HepG2 (cell line): ENCODE measurements around the gene ANKRD44. TPM values are rescaled to one million over a fixed set of nuclear protein-coding genes. Genes with fewer than 3 reads are reported as not detected.
A peak's percentile ranks its signal among the peaks of the same experiment; 100 is the strongest.

Source experiments
- FOXP1 ChIP-seq, 2 experiments: fragments of 450-650 bp in 1 of 2; IDR thresholded peaks; 2 replicates each; pipeline ENCODE4 v1.6.1; 2017 to 2018; ENCODE audit warnings: antibody characterized with exemption in 1 of 2
- HNRNPUL1 ChIP-seq: fragments of 200-400 bp; formaldehyde crosslinking; IDR thresholded peaks from 2 replicates; pipeline ENCODE4 v1.6.1; 2017; ENCODE audit warnings: low read depth, mild to moderate bottlenecking, low read length, moderate library complexity
- ISX ChIP-seq: sonication (generic); formaldehyde crosslinking; conservative IDR thresholded peaks from 2 replicates; pipeline ENCODE4 v1.5.0; 2020; ENCODE audit warnings: missing genetic modification reagents
- KAT2B ChIP-seq: fragments of 150-350 bp; IDR thresholded peaks from 2 replicates; pipeline ENCODE4 v1.6.1; 2014; ENCODE audit warnings: low read depth, low read length, borderline replicate concordance
- KLF12 ChIP-seq: sonication (generic); formaldehyde crosslinking; IDR thresholded peaks from 2 replicates; pipeline ENCODE4 v1.4.0; 2020; ENCODE audit warnings: missing genetic modification reagents, borderline replicate concordance
- MED8 ChIP-seq: sonication (generic); formaldehyde crosslinking; IDR thresholded peaks from 2 replicates; pipeline ENCODE4 v1.8.1; 2023; ENCODE audit warnings: mild to moderate bottlenecking, missing genetic modification reagents; ENCODE audit not compliant: insufficient replicate concordance
- NBN ChIP-seq: fragments of 450-650 bp; conservative IDR thresholded peaks from 2 replicates; pipeline ENCODE4 v1.6.1; 2017
- PCBP1 ChIP-seq: fragments of 200-400 bp; formaldehyde crosslinking; IDR thresholded peaks from 2 replicates; pipeline ENCODE4 v1.6.1; 2017; ENCODE audit warnings: mild to moderate bottlenecking, low read depth, low read length, borderline replicate concordance
- PITX1 ChIP-seq: sonication (generic); formaldehyde crosslinking; IDR thresholded peaks from 2 replicates; pipeline ENCODE4 v1.5.1; 2020; ENCODE audit warnings: mild to moderate bottlenecking, missing genetic modification reagents
- PRMT3 ChIP-seq: sonication (generic); formaldehyde crosslinking; IDR thresholded peaks from 2 replicates; pipeline ENCODE4 v1.8.1; 2022; ENCODE audit warnings: low read depth, mild to moderate bottlenecking, moderate library complexity, missing genetic modification reagents, borderline replicate concordance
- ZFP36 ChIP-seq: fragments of 150-350 bp; IDR thresholded peaks from 2 replicates; pipeline ENCODE4 v1.6.1; 2018; ENCODE audit warnings: borderline replicate concordance, low read length, low read depth; ENCODE audit not compliant: partially characterized antibody
- ZNF33A ChIP-seq: sonication (generic); formaldehyde crosslinking; IDR thresholded peaks from 2 replicates; pipeline ENCODE4 v1.5.1; 2020; ENCODE audit warnings: missing genetic modification reagents, mild to moderate bottlenecking, moderate library complexity, borderline replicate concordance
- ZNF383 ChIP-seq: sonication (generic); formaldehyde crosslinking; IDR thresholded peaks from 2 replicates; pipeline ENCODE4 v1.4.0; 2020; ENCODE audit warnings: missing genetic modification reagents, mild to moderate bottlenecking, borderline replicate concordance
- ZNF530 ChIP-seq: sonication (generic); formaldehyde crosslinking; IDR thresholded peaks from 2 replicates; pipeline ENCODE4 v1.5.0; 2020; ENCODE audit warnings: low read depth, mild to moderate bottlenecking, missing genetic modification reagents
- ZSCAN31 ChIP-seq: sonication (generic); formaldehyde crosslinking; IDR thresholded peaks from 2 replicates; pipeline ENCODE4 v1.5.0; 2020; ENCODE audit warnings: low read depth, mild to moderate bottlenecking, missing genetic modification reagents
- polyA plus RNA-seq, 8 experiments: library from polyadenylated mRNA; depleted of rRNA in 3 of 8; stranded (reverse) in 7 of 8; unstranded in 1 of 8; fragments of >200 nt; fragmentation: Illumina TruSeq in 4 of 8; extraction: Trizol in 4 of 8; gene quantifications; 2 replicates each; pipeline versions ENCODE4 v1.2.1 to v1.2.3, GENCODE V29; 2011 to 2016; ENCODE audit warnings: low read depth in 4 of 8, missing spikeins in 1 of 8, mixed read lengths in 1 of 8; ENCODE audit not compliant: insufficient read depth in 1 of 8
- total RNA-seq, 5 experiments: library from RNA; depleted of rRNA; stranded (reverse); fragments of >200 nt; fragmentation: Illumina TruSeq; extraction: Trizol; gene quantifications; 2 replicates each; pipeline ENCODE4 v1.2.3, GENCODE V29; 2016; ENCODE audit warnings: low read depth in 1 of 5
- TF ChIP-seq, protein P1 (sequence below): sonication (generic); formaldehyde crosslinking; IDR thresholded peaks from 2 replicates; pipeline ENCODE4 v1.4.0; 2020; ENCODE audit warnings: missing genetic modification reagents
- TF ChIP-seq, protein P2 (sequence below): sonication (generic); formaldehyde crosslinking; conservative IDR thresholded peaks from 2 replicates; pipeline ENCODE4 v1.4.0; 2020; ENCODE audit warnings: missing genetic modification reagents
- TF ChIP-seq, protein P3 (sequence below), 2 experiments: fragments of 450-650 bp in 1 of 2; sonication (generic) in 1 of 2; formaldehyde crosslinking; IDR thresholded peaks; 2 replicates each; pipeline versions ENCODE4 v1.5.0 to v1.8.0; 2020 to 2022; ENCODE audit warnings: mild to moderate bottlenecking in 1 of 2, missing genetic modification reagents in 1 of 2
- TF ChIP-seq, protein P4 (sequence below): sonication (generic); formaldehyde crosslinking; IDR thresholded peaks from 2 replicates; pipeline ENCODE4 v1.4.0; 2020; ENCODE audit warnings: missing genetic modification reagents
- TF ChIP-seq, protein P5 (sequence below): sonication (generic); formaldehyde crosslinking; IDR thresholded peaks from 2 replicates; pipeline ENCODE4 v1.4.0; 2020; ENCODE audit warnings: missing genetic modification reagents, mild to moderate bottlenecking, borderline replicate concordance

ANKRD44 gene
- total and polyA plus RNA-seq, 2 of the 13 experiments (the other 11 are each of a cell fraction or from before 2014, with no cell fraction given) = 0.04 to 0.11 TPM

DNA sequence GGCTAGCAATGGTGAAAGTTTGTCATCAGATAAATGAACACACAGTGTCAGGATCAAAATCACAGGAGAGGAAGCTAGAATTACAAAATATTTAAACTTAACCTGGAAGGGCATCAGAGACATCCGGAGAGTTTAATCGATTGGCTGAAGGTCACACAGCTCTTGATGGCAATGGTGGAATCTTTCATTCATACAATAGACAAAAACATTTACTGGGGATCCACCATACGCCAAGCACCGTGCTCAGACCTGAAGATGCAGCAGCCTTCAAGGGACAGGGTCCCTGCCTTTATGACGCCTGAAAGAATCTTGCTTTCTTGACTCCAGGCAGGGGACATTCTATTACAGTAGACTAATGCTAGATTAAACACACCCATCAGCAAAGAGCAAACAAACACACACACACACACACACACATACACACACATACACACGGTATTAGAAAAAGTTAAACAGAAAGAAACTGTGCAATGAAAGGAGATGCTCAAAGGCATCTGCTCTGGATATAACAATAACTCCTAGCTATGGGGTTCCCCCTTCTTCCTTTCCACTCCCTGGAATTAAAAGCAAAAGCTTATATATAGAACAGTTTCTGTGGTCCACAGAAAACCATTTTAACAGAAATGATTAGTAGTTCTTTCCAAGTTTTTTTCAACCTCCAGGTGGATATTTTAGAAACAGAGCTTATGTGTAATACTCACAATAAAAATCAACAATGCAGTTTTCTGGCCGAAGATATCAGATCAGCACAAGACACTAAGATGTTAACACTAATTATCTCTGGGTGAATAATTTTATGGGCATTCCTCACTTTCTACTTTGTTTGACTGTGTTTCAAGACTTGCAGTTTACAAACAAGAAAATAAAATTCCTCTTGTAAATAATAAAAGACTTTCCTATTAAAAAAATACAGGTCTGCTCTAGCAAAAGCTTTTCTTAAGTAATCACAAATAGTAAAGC is 151.7 kb downstream of the ANKRD44 start (continued):
- TF ChIP-seq, protein P1, sequence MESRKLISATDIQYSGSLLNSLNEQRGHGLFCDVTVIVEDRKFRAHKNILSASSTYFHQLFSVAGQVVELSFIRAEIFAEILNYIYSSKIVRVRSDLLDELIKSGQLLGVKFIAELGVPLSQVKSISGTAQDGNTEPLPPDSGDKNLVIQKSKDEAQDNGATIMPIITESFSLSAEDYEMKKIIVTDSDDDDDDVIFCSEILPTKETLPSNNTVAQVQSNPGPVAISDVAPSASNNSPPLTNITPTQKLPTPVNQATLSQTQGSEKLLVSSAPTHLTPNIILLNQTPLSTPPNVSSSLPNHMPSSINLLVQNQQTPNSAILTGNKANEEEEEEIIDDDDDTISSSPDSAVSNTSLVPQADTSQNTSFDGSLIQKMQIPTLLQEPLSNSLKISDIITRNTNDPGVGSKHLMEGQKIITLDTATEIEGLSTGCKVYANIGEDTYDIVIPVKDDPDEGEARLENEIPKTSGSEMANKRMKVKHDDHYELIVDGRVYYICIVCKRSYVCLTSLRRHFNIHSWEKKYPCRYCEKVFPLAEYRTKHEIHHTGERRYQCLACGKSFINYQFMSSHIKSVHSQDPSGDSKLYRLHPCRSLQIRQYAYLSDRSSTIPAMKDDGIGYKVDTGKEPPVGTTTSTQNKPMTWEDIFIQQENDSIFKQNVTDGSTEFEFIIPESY (CRISPR knock-in tag) = no peak
- 0 out of 2 replicates have a peak, but pooled peaks have one; percentile 71 for TF ChIP-seq FOXP1 (IDR thresholded peaks at IDR 0.05)
- peak; percentile 63 for TF ChIP-seq FOXP1 (CRISPR knock-in tag; IDR thresholded peaks at IDR 0.05)
- no peak for TF ChIP-seq KAT2B
- TF ChIP-seq KLF12 (CRISPR knock-in tag) = no peak
- TF ChIP-seq HNRNPUL1 = no peak
- no peak for TF ChIP-seq NBN
- TF ChIP-seq, protein P2, sequence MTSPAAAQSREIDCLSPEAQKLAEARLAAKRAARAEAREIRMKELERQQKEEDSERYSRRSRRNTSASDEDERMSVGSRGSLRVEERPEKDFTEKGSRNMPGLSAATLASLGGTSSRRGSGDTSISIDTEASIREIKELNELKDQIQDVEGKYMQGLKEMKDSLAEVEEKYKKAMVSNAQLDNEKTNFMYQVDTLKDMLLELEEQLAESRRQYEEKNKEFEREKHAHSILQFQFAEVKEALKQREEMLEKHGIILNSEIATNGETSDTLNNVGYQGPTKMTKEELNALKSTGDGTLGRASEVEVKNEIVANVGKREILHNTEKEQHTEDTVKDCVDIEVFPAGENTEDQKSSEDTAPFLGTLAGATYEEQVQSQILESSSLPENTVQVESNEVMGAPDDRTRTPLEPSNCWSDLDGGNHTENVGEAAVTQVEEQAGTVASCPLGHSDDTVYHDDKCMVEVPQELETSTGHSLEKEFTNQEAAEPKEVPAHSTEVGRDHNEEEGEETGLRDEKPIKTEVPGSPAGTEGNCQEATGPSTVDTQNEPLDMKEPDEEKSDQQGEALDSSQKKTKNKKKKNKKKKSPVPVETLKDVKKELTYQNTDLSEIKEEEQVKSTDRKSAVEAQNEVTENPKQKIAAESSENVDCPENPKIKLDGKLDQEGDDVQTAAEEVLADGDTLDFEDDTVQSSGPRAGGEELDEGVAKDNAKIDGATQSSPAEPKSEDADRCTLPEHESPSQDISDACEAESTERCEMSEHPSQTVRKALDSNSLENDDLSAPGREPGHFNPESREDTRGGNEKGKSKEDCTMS (CRISPR knock-in tag) = no peak
- no peak for TF ChIP-seq ZFP36
- TF ChIP-seq, protein P3, sequence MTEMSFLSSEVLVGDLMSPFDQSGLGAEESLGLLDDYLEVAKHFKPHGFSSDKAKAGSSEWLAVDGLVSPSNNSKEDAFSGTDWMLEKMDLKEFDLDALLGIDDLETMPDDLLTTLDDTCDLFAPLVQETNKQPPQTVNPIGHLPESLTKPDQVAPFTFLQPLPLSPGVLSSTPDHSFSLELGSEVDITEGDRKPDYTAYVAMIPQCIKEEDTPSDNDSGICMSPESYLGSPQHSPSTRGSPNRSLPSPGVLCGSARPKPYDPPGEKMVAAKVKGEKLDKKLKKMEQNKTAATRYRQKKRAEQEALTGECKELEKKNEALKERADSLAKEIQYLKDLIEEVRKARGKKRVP (CRISPR knock-in tag; IDR thresholded peaks at IDR 0.05) = peak in 1 of 2 experiments; percentile 27; a peak in 1 of 4 replicates
- no peak for TF ChIP-seq PCBP1
- TF ChIP-seq ZNF530 (CRISPR knock-in tag) = no peak
- no peak for TF ChIP-seq PRMT3 (CRISPR knock-in tag)
- no peak for TF ChIP-seq ZNF383 (CRISPR knock-in tag)
- TF ChIP-seq, protein P4, sequence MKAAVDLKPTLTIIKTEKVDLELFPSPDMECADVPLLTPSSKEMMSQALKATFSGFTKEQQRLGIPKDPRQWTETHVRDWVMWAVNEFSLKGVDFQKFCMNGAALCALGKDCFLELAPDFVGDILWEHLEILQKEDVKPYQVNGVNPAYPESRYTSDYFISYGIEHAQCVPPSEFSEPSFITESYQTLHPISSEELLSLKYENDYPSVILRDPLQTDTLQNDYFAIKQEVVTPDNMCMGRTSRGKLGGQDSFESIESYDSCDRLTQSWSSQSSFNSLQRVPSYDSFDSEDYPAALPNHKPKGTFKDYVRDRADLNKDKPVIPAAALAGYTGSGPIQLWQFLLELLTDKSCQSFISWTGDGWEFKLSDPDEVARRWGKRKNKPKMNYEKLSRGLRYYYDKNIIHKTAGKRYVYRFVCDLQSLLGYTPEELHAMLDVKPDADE = no peak
- no peak for TF ChIP-seq ZNF33A (CRISPR knock-in tag)
- peak; percentile 84 for TF ChIP-seq PITX1 (CRISPR knock-in tag)
- TF ChIP-seq, protein P5, sequence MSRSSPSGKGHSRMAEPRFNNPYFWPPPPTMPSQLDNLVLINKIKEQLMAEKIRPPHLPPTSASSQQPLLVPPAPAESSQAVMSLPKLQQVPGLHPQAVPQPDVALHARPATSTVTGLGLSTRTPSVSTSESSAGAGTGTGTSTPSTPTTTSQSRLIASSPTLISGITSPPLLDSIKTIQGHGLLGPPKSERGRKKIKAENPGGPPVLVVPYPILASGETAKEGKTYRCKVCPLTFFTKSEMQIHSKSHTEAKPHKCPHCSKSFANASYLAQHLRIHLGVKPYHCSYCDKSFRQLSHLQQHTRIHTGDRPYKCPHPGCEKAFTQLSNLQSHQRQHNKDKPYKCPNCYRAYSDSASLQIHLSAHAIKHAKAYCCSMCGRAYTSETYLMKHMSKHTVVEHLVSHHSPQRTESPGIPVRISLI (CRISPR knock-in tag) = no peak
- no peak for TF ChIP-seq MED8
- no peak for TF ChIP-seq ZSCAN31 (CRISPR knock-in tag)
- TF ChIP-seq ISX (CRISPR knock-in tag) = no peak
